ENCODE data around the gene HPSE2. TPM values are rescaled to one million over a fixed set of nuclear protein-coding genes. Genes with fewer than 3 reads are reported as not detected.
"Not testable (repeated sequence)": the region's sequence is repeated elsewhere in the genome, so short reads cannot be mapped to it uniquely, and the experiment has no call there.

Gene HPSE2
- total and polyA plus RNA-seq, 2 donors, result 0.05 to 0.14 TPM

- WGBS, result 84% methylated on average over 3 of the region's 3 CpGs
- Histone ChIP-seq H3K4me1 (ENCODE audit: control insufficient read depth in 2 of 2, insufficient read depth in 2 of 2, low read length in 2 of 2) (no peaks in the 10 kb centered on the region), H3K9me3 (ENCODE audit: control insufficient read depth in 2 of 2, insufficient read depth in 1 of 2, low read length in 1 of 2) (no peaks in the 10 kb centered on the region), H3K27ac (ENCODE audit: low read depth in 1 of 2, low read length in 1 of 2) (no peak overlapping the region), H3K27me3 (ENCODE audit: control insufficient read depth in 2 of 2, insufficient read depth in 1 of 2, low read length in 1 of 2) (no peaks in the 10 kb centered on the region), H3K36me3 (ENCODE audit: control insufficient read depth in 2 of 2, insufficient read depth in 2 of 2, low read length in 1 of 2) (no peaks in the 10 kb centered on the region), H3K4me3 (ENCODE audit: low read length in 2 of 2) (no peak overlapping the region)
- DNase-seq (ENCODE audit: low read depth in 6 of 9, low spot score in 9 of 9), result no peak
These were observed 326.8 kb downstream of the HPSE2 start for GRCh38 chr10:98908868-98909267.

DNA sequence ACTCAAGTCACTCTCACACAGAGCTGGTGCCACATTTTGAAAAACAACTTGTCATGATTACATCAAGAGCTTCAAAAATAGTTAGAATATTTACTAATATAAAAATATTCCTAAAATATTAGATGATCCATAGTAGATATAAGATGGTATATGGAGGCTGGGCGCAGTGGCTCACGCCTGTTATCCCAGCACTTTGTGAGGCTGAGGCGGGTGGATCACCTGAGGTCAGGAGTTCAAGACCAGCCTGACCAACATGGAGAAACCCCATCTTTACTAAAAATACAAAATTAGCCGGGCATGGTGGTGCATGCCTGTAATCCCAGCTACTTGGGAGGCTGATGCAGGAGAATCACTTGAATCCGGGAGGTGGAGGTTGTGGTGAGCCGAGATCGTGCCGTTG is 327.4 kb downstream of the HPSE2 start:
- WGBS, result 97% methylated on average over 8 of the region's 8 CpGs
- not testable (repeated sequence) for H3K9me3 ChIP-seq (ENCODE audit: control insufficient read depth in 2 of 2, insufficient read depth in 1 of 2, low read length in 1 of 2); H3K4me1 ChIP-seq (ENCODE audit: control insufficient read depth in 2 of 2, insufficient read depth in 2 of 2, low read length in 2 of 2); H3K4me3 ChIP-seq (ENCODE audit: low read length in 2 of 2); H3K36me3 ChIP-seq (ENCODE audit: control insufficient read depth in 2 of 2, insufficient read depth in 2 of 2, low read length in 1 of 2); DNase-seq (ENCODE audit: low read depth in 6 of 9, low spot score in 9 of 9); H3K27ac ChIP-seq (ENCODE audit: low read depth in 1 of 2, low read length in 1 of 2); H3K27me3 ChIP-seq (ENCODE audit: control insufficient read depth in 2 of 2, insufficient read depth in 1 of 2, low read length in 1 of 2)

- no peaks in the 10 kb centered on the region for H3K4me1 ChIP-seq (ENCODE audit: control insufficient read depth in 2 of 2, insufficient read depth in 2 of 2, low read length in 2 of 2)
- no peaks in the 10 kb centered on the region for H3K27me3 ChIP-seq (ENCODE audit: control insufficient read depth in 2 of 2, insufficient read depth in 1 of 2, low read length in 1 of 2)
- WGBS, result 87% methylated on average over 4 of the region's 4 CpGs
- no peak overlapping the region for H3K4me3 ChIP-seq (ENCODE audit: low read length in 2 of 2)
- no peaks in the 10 kb centered on the region for H3K9me3 ChIP-seq (ENCODE audit: control insufficient read depth in 2 of 2, insufficient read depth in 1 of 2, low read length in 1 of 2)
- no peaks in the 10 kb centered on the region for H3K36me3 ChIP-seq (ENCODE audit: control insufficient read depth in 2 of 2, insufficient read depth in 2 of 2, low read length in 1 of 2)
- H3K27ac ChIP-seq (ENCODE audit: low read depth in 1 of 2, low read length in 1 of 2), result no peak overlapping the region
- no peak for DNase-seq (ENCODE audit: low read depth in 6 of 9, low spot score in 9 of 9)
These were observed 334.1 kb downstream of the HPSE2 start for GRCh38 chr10:98901441-98902110.

DNA sequence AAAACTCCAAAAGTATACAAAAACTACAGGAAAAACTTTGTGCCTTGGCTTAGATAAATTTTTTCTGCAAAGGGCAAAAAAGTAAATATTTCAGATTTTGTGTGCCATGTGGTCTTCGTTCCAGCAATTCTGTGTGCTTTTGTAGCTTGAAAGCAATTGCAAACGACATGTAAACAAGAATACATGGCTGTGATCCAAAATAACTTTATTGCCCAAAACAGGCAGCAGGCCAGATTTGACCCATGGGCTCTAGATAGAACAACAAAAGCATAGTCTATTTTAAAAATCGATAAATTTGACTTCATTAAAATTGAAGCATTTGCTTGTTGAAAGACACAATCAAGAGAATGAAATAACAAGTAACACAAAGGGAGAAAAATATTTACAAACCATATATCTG is 336.6 kb downstream of the HPSE2 start:
- H3K27ac ChIP-seq (ENCODE audit: low read depth in 1 of 2, low read length in 1 of 2), result no peak overlapping the region
- DNase-seq (ENCODE audit: low read depth in 6 of 9, low spot score in 9 of 9), result no peak
- WGBS, result 78% methylated on average over 3 of the region's 3 CpGs
- no peak overlapping the region for H3K4me3 ChIP-seq (ENCODE audit: low read length in 2 of 2)
- no peaks in the 10 kb centered on the region for H3K36me3 ChIP-seq (ENCODE audit: control insufficient read depth in 2 of 2, insufficient read depth in 2 of 2, low read length in 1 of 2)
- no peaks in the 10 kb centered on the region for H3K4me1 ChIP-seq (ENCODE audit: control insufficient read depth in 2 of 2, insufficient read depth in 2 of 2, low read length in 2 of 2)
- H3K9me3 ChIP-seq (ENCODE audit: control insufficient read depth in 2 of 2, insufficient read depth in 1 of 2, low read length in 1 of 2), result no peaks in the 10 kb centered on the region
- H3K27me3 ChIP-seq (ENCODE audit: control insufficient read depth in 2 of 2, insufficient read depth in 1 of 2, low read length in 1 of 2), result no peaks in the 10 kb centered on the region

GRCh38 chr10:98892523-98892922 is 343.1 kb downstream of the HPSE2 start:
- no peak for DNase-seq (ENCODE audit: low read depth in 6 of 9, low spot score in 9 of 9)
- WGBS, result 70% methylated on average over 1 of the region's 1 CpG

GRCh38 chr10:98886686-98887085 is 349.0 kb downstream of the HPSE2 start:
- H3K4me3 ChIP-seq (ENCODE audit: low read length in 2 of 2), result no peak overlapping the region
- H3K27me3 ChIP-seq (ENCODE audit: control insufficient read depth in 2 of 2, insufficient read depth in 1 of 2, low read length in 1 of 2), result no peaks in the 10 kb centered on the region
- H3K27ac ChIP-seq (ENCODE audit: low read depth in 1 of 2, low read length in 1 of 2), result no peak overlapping the region
- H3K9me3 ChIP-seq (ENCODE audit: control insufficient read depth in 2 of 2, insufficient read depth in 1 of 2, low read length in 1 of 2), result no peaks in the 10 kb centered on the region
- no peak for DNase-seq (ENCODE audit: low read depth in 6 of 9, low spot score in 9 of 9)
- H3K4me1 ChIP-seq (ENCODE audit: control insufficient read depth in 2 of 2, insufficient read depth in 2 of 2, low read length in 2 of 2), result no peaks in the 10 kb centered on the region
- H3K36me3 ChIP-seq (ENCODE audit: control insufficient read depth in 2 of 2, insufficient read depth in 2 of 2, low read length in 1 of 2), result no peaks in the 10 kb centered on the region
- 92% methylated on average over 1 of the region's 1 CpG for WGBS

More at GRCh38 chr10:98892523-98892922, 343.1 kb downstream of the HPSE2 start:
- H3K27me3 ChIP-seq (ENCODE audit: control insufficient read depth in 2 of 2, insufficient read depth in 1 of 2, low read length in 1 of 2), result no peaks in the 10 kb centered on the region
- H3K36me3 ChIP-seq (ENCODE audit: control insufficient read depth in 2 of 2, insufficient read depth in 2 of 2, low read length in 1 of 2), result no peaks in the 10 kb centered on the region
- H3K4me3 ChIP-seq (ENCODE audit: low read length in 2 of 2), result no peak overlapping the region
- H3K4me1 ChIP-seq (ENCODE audit: control insufficient read depth in 2 of 2, insufficient read depth in 2 of 2, low read length in 2 of 2), result no peaks in the 10 kb centered on the region
- no peak overlapping the region for H3K27ac ChIP-seq (ENCODE audit: low read depth in 1 of 2, low read length in 1 of 2)
- no peaks in the 10 kb centered on the region for H3K9me3 ChIP-seq (ENCODE audit: control insufficient read depth in 2 of 2, insufficient read depth in 1 of 2, low read length in 1 of 2)

GRCh38 chr10:98885378-98885777 is 350.3 kb downstream of the HPSE2 start:
- Histone ChIP-seq H3K36me3 (ENCODE audit: control insufficient read depth in 2 of 2, insufficient read depth in 2 of 2, low read length in 1 of 2) (no peaks in the 10 kb centered on the region), H3K4me3 (ENCODE audit: low read length in 2 of 2) (no peak overlapping the region), H3K27me3 (ENCODE audit: control insufficient read depth in 2 of 2, insufficient read depth in 1 of 2, low read length in 1 of 2) (no peaks in the 10 kb centered on the region), H3K27ac (ENCODE audit: low read depth in 1 of 2, low read length in 1 of 2) (no peak overlapping the region), H3K9me3 (ENCODE audit: control insufficient read depth in 2 of 2, insufficient read depth in 1 of 2, low read length in 1 of 2) (no peaks in the 10 kb centered on the region), H3K4me1 (ENCODE audit: control insufficient read depth in 2 of 2, insufficient read depth in 2 of 2, low read length in 2 of 2) (no peaks in the 10 kb centered on the region)
- DNase-seq (ENCODE audit: low read depth in 6 of 9, low spot score in 9 of 9), result no peak

DNA sequence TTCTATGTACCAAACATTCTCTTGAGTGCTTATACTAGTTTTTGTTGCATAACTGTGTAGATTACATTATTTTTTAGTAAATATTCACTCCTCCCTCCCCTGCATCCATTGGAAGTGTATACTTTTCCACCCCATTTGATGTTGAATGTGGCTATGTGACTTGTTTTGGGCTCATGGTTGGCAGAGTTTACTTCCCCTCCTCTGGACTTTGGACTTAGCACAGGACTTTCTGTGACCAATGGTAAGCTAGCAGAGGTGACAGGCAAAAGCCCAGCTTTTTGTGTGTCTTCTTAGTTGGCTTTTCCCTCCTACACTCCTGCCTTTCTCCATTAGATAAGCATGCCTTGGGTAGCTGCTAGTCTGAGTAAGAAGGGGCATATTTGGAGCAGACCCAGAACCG is 353.9 kb downstream of the HPSE2 start:
- no peaks in the 10 kb centered on the region for H3K4me1 ChIP-seq (ENCODE audit: control insufficient read depth in 2 of 2, insufficient read depth in 2 of 2, low read length in 2 of 2)
- H3K9me3 ChIP-seq (ENCODE audit: control insufficient read depth in 2 of 2, insufficient read depth in 1 of 2, low read length in 1 of 2), result no peaks in the 10 kb centered on the region
- no peak for DNase-seq (ENCODE audit: low read depth in 6 of 9, low spot score in 9 of 9)
- 97% methylated on average over 1 of the region's 1 CpG for WGBS
- no peak overlapping the region for H3K27ac ChIP-seq (ENCODE audit: low read depth in 1 of 2, low read length in 1 of 2)
- no peaks in the 10 kb centered on the region for H3K27me3 ChIP-seq (ENCODE audit: control insufficient read depth in 2 of 2, insufficient read depth in 1 of 2, low read length in 1 of 2)
- no peak overlapping the region for H3K4me3 ChIP-seq (ENCODE audit: low read length in 2 of 2)
- no peaks in the 10 kb centered on the region for H3K36me3 ChIP-seq (ENCODE audit: control insufficient read depth in 2 of 2, insufficient read depth in 2 of 2, low read length in 1 of 2)

DNA sequence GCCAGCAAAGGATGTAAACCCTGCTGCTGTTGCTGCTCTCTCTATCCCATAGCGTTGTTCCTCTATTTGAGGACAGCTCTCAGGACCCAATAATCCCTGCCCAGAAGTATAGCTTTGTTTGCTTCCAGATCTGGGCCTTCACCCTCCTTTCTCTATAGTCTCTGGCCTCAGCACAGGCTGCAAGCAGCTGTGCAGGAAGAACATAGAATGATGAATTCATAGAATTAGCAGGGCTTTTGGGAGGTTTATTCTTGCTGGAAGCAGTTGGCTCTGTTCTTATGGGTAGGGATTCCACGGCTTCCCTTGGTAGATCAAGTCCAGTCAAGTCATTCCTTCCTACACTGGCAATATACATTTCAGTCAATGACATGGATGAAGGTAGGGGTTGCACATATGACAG is 354.7 kb downstream of the HPSE2 start:
- no peak for DNase-seq (ENCODE audit: low read depth in 6 of 9, low spot score in 9 of 9)
- H3K4me3 ChIP-seq (ENCODE audit: low read length in 2 of 2), result no peak overlapping the region
- no peak overlapping the region for H3K27ac ChIP-seq (ENCODE audit: low read depth in 1 of 2, low read length in 1 of 2)
- WGBS, result 80% methylated on average over 2 of the region's 2 CpGs
- H3K27me3 ChIP-seq (ENCODE audit: control insufficient read depth in 2 of 2, insufficient read depth in 1 of 2, low read length in 1 of 2), result no peaks in the 10 kb centered on the region
- no peaks in the 10 kb centered on the region for H3K4me1 ChIP-seq (ENCODE audit: control insufficient read depth in 2 of 2, insufficient read depth in 2 of 2, low read length in 2 of 2)
- H3K36me3 ChIP-seq (ENCODE audit: control insufficient read depth in 2 of 2, insufficient read depth in 2 of 2, low read length in 1 of 2), result no peaks in the 10 kb centered on the region
- no peaks in the 10 kb centered on the region for H3K9me3 ChIP-seq (ENCODE audit: control insufficient read depth in 2 of 2, insufficient read depth in 1 of 2, low read length in 1 of 2)

- H3K4me3 ChIP-seq (ENCODE audit: low read length in 2 of 2), result no peak overlapping the region
- H3K36me3 ChIP-seq (ENCODE audit: control insufficient read depth in 2 of 2, insufficient read depth in 2 of 2, low read length in 1 of 2), result no peaks in the 10 kb centered on the region
- 82% methylated on average over 2 of the region's 2 CpGs for WGBS
- H3K27me3 ChIP-seq (ENCODE audit: control insufficient read depth in 2 of 2, insufficient read depth in 1 of 2, low read length in 1 of 2), result no peaks in the 10 kb centered on the region
- no peaks in the 10 kb centered on the region for H3K4me1 ChIP-seq (ENCODE audit: control insufficient read depth in 2 of 2, insufficient read depth in 2 of 2, low read length in 2 of 2)
- no peak for DNase-seq (ENCODE audit: low read depth in 6 of 9, low spot score in 9 of 9)
- no peak overlapping the region for H3K27ac ChIP-seq (ENCODE audit: low read depth in 1 of 2, low read length in 1 of 2)
- no peaks in the 10 kb centered on the region for H3K9me3 ChIP-seq (ENCODE audit: control insufficient read depth in 2 of 2, insufficient read depth in 1 of 2, low read length in 1 of 2)
These were observed 356.7 kb downstream of the HPSE2 start for GRCh38 chr10:98878921-98879320.
